D341Med (cell line): ENCODE data around the gene F3.
"Not testable (repeated sequence)": the region's sequence is repeated elsewhere in the genome, so short reads cannot be mapped to it uniquely, and the experiment has no call there.

Source experiments
- DNase-seq: peaks from one replicate; pipeline ENCODE4 v3.0.0; 2012; ENCODE audit warnings: low spot score

F3 gene

DNA sequence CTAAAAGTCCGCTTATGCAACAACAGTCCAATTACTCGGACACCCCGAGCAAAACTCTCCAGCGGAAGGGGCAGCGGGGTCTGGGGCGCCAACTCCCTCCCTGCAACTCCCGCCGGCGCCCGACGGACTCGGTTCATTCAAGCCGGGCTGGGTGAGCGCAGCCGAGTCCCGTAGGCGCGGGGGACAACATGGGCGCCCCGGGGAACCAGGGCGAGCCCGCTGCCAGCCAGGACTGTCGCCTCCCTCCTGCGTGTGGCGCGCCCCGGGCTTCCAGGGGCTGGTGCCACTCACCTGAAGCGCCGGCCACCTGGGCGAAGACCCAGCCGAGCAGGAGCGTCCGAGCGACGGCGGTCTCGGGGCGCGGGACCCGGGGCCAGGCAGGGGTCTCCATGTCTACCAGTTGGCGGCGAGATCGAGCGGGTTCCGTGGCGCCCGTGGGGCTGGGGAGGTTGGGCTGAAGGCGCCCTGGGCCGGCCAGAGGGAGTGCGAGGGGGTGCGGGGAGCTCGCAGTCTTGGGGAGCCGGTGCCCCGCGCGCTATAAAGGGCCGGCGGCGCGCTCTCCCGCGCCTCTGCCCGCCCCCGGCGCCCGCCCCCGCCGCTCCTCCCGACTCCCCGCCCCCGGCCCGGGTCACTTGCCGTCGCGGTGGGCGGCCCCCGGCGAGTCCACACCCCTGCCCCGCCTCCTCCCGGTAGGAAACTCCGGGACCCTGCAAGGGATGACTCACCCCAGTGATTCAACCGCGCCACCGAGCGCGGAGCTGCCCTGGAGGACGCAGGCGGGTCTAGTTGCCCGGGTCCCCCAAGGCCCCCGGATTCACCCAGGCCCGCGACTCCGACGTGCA, at the start of gene F3:
Gene F3 (minus strand): TSS at position 514 of the 842 bp plus-strand sequence. CDS start 123 bp downstream, at position 391.
- peak; percentile 54 for DNase-seq

GRCh38 chr1:94590203-94591137, 48.9 kb upstream of the F3 start:
- no peak for DNase-seq

GRCh38 chr1:94589728-94590127, 48.2 kb upstream of the F3 start:
- DNase-seq: no peak

DNA sequence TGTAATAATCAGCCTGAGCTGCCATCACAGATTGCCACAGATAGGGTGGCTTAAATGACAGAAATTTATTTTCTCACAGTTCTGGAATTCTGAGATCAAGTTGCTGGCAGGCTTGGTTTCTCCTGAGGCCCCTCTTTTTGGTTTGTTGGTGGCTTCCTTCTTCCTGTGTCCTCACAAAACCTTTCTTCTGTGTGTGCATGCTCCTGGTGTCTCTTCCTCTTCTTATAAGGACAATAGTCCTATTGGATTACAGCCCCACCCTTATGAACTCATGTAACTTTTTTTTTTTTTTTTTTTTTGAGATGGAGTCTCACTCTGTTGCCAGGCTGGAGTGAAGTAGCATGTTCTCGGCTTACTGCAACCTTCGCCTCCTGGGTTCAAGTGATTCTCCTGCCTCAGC, 41.0 kb upstream of the F3 start:
- DNase-seq: no peak

DNA sequence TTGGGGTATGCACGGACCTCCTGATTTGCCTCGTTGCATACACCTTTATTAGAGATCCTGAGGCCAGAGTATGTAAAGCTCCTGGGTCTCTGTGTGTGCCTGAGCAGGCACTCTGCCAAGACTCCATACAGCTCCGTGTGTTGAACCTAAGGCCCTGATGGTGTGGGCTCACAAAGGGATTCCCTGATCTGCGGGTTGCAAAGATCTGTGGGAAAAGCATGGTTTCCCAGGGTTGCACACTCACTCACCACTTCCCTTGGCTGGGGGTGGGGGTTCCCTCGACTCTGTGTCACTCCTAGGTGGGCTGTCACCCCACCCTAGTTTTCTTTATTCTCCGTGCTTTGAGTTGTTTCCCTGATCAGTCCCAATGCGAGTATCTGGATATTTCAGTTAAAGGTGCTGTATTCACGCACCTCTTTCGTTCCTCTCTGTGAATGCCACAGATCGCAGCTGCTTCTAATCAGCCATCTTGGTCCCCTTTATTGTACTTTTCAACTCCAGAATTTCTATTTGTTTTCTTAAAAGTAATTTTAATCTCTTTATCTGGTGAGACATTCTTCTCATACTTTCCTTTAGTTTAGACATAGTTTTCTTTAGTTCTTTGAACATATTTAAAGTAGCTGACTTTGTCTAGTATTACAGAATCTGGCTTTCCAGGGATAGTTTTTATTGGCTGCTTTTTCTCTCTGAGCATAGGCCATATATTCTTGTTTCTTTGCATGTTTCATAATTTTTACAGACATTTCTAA, 39.0 kb upstream of the F3 start:
- no peak for DNase-seq

DNA sequence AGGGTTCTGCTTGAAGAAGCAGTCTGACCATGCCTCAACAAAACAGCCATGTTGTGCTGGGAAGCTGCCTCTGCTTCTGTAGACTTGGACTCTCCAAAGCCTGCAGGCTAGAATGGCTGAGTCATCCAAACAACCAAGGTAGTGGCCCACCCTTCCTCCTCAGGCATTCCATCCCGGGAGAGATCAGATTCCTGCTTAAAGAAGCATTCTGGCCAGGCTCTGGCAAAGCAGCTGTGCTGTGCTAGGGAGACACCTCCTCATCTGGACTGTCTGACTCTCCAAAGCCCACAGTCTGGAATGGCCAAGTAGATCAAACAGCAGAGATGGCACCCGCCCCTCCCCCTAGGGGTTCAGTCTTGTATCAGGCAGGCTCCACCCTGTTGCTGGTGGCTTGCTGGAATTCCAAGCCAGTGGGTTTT, 38.3 kb upstream of the F3 start:
- no peak for DNase-seq

DNA sequence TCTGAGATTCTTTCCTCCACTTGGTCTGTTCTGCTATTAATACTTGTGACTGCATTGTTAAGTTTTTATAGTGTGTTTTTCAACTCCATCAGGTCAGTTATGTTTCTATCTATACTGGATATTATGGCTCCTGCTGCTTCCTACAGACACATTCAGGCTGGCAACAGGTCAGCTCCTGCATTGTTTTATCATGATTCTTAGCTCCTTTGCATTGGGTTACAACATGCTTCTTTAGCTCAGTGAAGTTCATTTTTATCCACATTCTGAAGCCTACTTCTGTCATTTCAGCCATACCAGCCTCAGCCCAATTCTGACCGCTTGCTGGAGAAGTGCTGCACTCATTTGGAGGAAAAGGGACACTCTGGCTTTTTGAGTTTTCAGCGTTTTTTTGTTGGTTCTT, 37.3 kb upstream of the F3 start:
- DNase-seq: no peak

DNA sequence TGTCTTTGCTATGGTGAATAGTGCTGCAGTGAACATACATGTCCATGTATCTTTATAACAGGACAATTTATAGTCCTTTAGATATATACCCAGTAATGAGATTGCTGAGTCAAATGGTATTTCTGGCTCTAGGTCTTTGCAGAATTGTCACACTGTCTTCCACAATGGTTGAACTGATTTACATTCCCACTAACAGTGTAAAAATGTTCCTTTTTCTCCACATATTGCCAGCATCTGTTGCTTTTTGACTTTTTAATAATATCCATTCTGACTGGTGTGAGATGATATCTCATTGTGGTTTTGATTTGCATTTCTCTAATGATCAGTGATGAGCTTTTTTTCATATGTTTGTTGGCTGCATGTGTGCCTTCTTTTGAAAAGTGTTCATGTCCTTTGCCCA, 32.4 kb upstream of the F3 start:
- DNase-seq: not testable (repeated sequence)

- DNase-seq: no peak
Measured at GRCh38 chr1:94572780-94573179, 31.2 kb upstream of the F3 start.

- DNase-seq: not testable (repeated sequence)
Measured at GRCh38 chr1:94570965-94571364, 29.4 kb upstream of the F3 start.

DNA sequence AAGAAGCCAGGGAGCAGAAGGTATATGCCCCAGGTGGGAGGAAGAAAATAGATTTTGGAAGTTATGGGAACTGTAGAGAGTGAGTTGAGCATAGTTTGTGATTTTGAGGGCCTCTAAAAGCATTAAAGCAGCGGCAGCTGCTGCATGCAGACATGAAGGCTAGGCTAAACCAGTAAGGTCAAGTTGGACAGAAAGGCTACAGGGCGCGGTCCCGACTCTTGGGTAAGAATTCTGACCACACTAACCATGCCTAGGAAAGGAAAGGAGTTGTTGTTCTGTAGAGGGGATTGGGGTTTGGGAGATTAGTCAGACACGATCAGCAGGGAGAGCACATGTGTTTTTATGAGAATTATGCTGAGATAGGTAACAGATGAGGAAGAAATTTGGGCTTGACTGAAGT, 27.2 kb upstream of the F3 start:
- DNase-seq: not testable (repeated sequence)

GRCh38 chr1:94567975-94568607, 26.5 kb upstream of the F3 start:
- not testable (repeated sequence) for DNase-seq

DNA sequence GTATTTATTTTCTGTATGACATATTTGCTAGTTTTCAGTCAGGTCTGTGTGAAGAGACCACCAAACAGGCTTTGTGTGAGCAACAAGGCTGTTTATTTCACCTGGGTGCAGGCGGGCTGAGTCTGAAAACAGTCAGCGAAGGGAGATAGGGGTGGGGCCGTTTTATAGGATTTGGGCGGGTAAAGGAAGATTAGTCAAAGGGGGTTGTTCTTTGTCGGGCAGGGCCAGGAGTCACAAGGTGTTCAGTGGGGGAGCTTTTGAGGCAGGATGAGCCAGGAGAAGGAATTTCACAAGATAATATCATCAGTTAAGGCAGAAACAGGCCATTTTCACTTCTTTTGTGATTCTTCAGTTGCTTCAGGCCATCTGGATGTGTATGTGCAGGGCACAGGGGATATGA, 24.9 kb upstream of the F3 start:
- DNase-seq: not testable (repeated sequence)

DNA sequence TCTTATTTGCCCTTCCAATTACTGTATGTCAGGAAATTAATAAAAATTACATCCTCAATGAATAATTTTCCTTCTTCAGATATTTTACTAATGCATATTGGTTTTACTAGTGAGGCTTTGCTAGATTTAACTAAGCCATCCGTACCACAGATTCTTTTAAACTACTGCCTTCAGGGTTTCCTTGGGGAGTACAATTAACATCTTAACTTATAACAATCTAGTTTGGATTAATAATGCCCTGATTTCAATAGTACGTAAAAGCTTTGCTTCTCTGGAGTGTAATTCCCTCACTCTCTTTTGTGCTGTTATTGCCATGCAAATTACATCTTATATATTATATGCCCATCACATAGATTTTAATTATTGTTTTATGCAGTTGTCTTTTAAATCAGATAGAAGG, 24.3 kb upstream of the F3 start:
- no peak for DNase-seq

DNA sequence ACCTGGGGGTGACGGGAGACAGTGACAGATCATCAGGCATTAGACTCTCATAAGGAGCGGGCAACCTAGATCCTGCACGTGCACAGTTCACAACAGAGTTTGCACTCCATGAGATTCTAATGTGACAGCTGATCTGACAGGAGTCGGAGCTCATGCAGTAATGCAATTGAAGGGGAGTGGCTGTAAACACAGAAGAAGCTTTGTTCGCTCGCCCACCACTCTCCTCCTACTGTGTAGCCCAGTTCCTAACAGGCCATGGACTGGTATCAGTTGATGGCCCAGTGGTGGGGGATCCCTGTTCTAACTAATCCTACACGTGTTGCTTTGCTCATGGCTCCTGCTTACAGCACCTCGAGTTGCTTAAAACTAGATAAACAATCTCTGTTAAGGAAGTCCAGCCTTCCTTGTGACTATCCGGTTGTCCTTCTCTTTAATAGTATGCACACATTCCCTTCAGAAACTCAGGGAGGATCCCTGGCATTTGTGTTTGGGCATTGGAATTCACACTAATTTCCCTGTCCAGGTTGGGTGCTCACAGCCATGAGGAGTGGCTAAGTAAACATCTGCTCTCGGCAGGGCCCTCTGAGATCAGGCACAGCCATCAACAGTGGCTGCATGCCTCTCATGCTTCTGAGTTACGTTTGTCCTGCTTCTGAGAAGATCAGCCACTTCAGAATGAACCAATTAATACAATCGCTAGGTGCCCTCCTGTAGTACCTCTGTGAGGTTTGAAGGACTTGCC, 21.1 kb upstream of the F3 start:
- DNase-seq: no peak

DNA sequence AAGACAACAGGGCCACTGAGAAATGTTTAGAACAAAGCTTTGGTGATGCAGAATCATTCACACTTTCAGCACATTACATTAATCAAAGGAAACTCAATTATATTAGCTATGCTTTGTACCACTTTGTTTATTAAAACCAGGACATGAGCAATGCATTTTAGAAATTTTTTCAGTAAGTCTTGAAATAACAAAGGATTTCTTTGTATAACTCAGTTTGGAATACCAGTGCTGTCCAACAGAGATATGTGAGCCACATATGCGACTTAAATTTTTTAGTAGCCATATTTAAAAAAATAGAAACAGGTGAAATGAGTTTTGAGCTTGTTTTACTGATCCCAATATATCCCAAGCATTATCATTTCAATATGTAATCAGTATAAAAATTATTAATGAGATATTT, 18.8 kb upstream of the F3 start:
- no peak for DNase-seq

GRCh38 chr1:94559921-94560320, 18.4 kb upstream of the F3 start:
- DNase-seq: no peak

GRCh38 chr1:94555091-94555490, 13.5 kb upstream of the F3 start:
- DNase-seq: no peak

GRCh38 chr1:94554580-94554979, 13.0 kb upstream of the F3 start:
- no peak for DNase-seq

GRCh38 chr1:94553931-94554330, 12.4 kb upstream of the F3 start:
- DNase-seq: no peak

- no peak for DNase-seq
Measured at GRCh38 chr1:94553323-94553730, 11.8 kb upstream of the F3 start.
